Mesenteric fat pad (tissue), 1 donor: ENCODE measurements around the gene ISLR2. TPM values are rescaled to one million over a fixed set of nuclear protein-coding genes. Genes with fewer than 3 reads are reported as not detected.
A peak's percentile ranks its signal among the peaks of the same experiment; 100 is the strongest.
"Not testable (repeated sequence)": the region's sequence is repeated elsewhere in the genome, so short reads cannot be mapped to it uniquely, and the experiment has no call there.

Experiments used
- DNase-seq: peaks from one replicate; pipeline ENCODE4 v3.0.0-alpha.2; 2020; ENCODE audit warnings: low spot score
- total RNA-seq: library from RNA; stranded (reverse); fragmentation: NEBNext Ultra II Directional; extraction: Animal tissue kit (Norgen Biotek cat#: 25700); gene quantifications from one replicate; pipeline ENCODE4 v1.2.1, GENCODE V29; 2021
- donor health status: DM: yes; HTN: yes; CAD: no.

ISLR2 gene
- total RNA-seq, 1 donor from 2014 or later, result 0.61 TPM

GRCh38 chr15:74156678-74157411 is 26.5 kb downstream of the ISLR2 start:
- DNase-seq, result no peak

GRCh38 chr15:74157868-74158827 is 27.8 kb downstream of the ISLR2 start:
- no peak for DNase-seq

- no peak for DNase-seq
These were observed 28.7 kb downstream of the ISLR2 start for GRCh38 chr15:74158855-74159650.

GRCh38 chr15:74159773-74160172 is 29.4 kb downstream of the ISLR2 start:
- DNase-seq, result no peak

GRCh38 chr15:74160390-74160789 is 30.0 kb downstream of the ISLR2 start:
- not testable (repeated sequence) for DNase-seq

GRCh38 chr15:74162195-74162536 is 31.8 kb downstream of the ISLR2 start:
- DNase-seq, result not testable (repeated sequence)

GRCh38 chr15:74165461-74165860 is 35.1 kb downstream of the ISLR2 start:
- no peak for DNase-seq

- no peak for DNase-seq
These were observed 37.5 kb downstream of the ISLR2 start for GRCh38 chr15:74167891-74168331.

- DNase-seq, result no peak
These were observed 38.3 kb downstream of the ISLR2 start for GRCh38 chr15:74168711-74169126.

GRCh38 chr15:74170071-74170844 is 39.9 kb downstream of the ISLR2 start:
- DNase-seq, result no peak

GRCh38 chr15:74170875-74171578 is 40.6 kb downstream of the ISLR2 start:
- no peak for DNase-seq

- peak; percentile 57 for DNase-seq
These were observed 41.7 kb downstream of the ISLR2 start for GRCh38 chr15:74171965-74172541.

- peak; percentile 89 for DNase-seq
These were observed 42.5 kb downstream of the ISLR2 start for GRCh38 chr15:74172701-74173379.

- DNase-seq, result peak; percentile 89
These were observed 43.2 kb downstream of the ISLR2 start, which contains the start of gene ISLR for GRCh38 chr15:74173380-74174218. Gene ISLR (plus strand): TSS chr15:74173710. CDS start chr15:74174859, 1,149 bp downstream.

GRCh38 chr15:74174219-74174957 is 44.0 kb downstream of the ISLR2 start:
- DNase-seq, result peak; percentile 80

GRCh38 chr15:74174958-74175253 is 44.5 kb downstream of the ISLR2 start:
- DNase-seq, result peak; percentile 85
